Cardiac muscle cell (in vitro differentiated cells and primary cell): ENCODE measurements around the gene PPP3CA. TPM values are rescaled to one million over a fixed set of nuclear protein-coding genes. Genes with fewer than 3 reads are reported as not detected.
A peak's percentile ranks its signal among the peaks of the same experiment; 100 is the strongest.

ENCODE experiments used
- DNase-seq, 2 donors: peaks; one replicate each; pipeline versions ENCODE4 v3.0.0 to v3.0.0-alpha.2; 2010 to 2017; ENCODE audit warnings: low read depth in 1 of 2, low spot score in 1 of 2
- H3K27ac ChIP-seq: fragments of 200-600 bp; sonication (generic); 2 replicates; pipeline ENCODE4 v1.5.1; 2016
- H3K27me3 ChIP-seq: fragments of 200-600 bp; sonication (generic); 2 replicates; pipeline ENCODE4 v1.6.0; 2016; ENCODE audit warnings: control low read depth
- H3K36me3 ChIP-seq: fragments of 200-600 bp; sonication (generic); 2 replicates; pipeline ENCODE4 v1.5.1; 2016; ENCODE audit warnings: control low read depth
- H3K4me1 ChIP-seq: fragments of 200-600 bp; sonication (generic); 2 replicates; pipeline ENCODE4 v1.8.1; 2017; ENCODE audit warnings: low read depth, mild to moderate bottlenecking, mixed run types
- H3K4me3 ChIP-seq: fragments of 200-600 bp; sonication (generic); 2 replicates; pipeline ENCODE4 v1.5.1; 2016; ENCODE audit warnings: mild to moderate bottlenecking
- H3K9me3 ChIP-seq: fragments of 200-600 bp; sonication (generic); 2 replicates; pipeline ENCODE4 v1.5.1; 2017; ENCODE audit warnings: low read depth, mild to moderate bottlenecking, control low read depth
- CTCF ChIP-seq: IDR thresholded peaks from 2 replicates; pipeline ENCODE4 v1.5.1; 2012; ENCODE audit warnings: low read depth, mild to moderate bottlenecking, low read length
- polyA plus RNA-seq: library from polyadenylated mRNA; unstranded; fragments of >200 nt; fragmentation: Nextera tagmentation; extraction: Ambion mirVana; gene quantifications from 2 replicates; pipeline ENCODE4 v1.2.1, GENCODE V29; 2016
- total RNA-seq: library from RNA; depleted of rRNA; stranded (reverse); fragments of >200 nt; gene quantifications from 2 replicates; pipeline ENCODE4 v1.2.3, GENCODE V29; 2016

The PPP3CA gene
- total and polyA plus RNA-seq, 2 experiments from 2014 or later, result 8.2 to 21.3 TPM

GRCh38 chr4:101290654-101291053, 56.7 kb downstream of the PPP3CA start:
- no peak for DNase-seq
- no peaks in the 10 kb centered on the region for H3K27me3 ChIP-seq
- no peaks in the 10 kb centered on the region for H3K9me3 ChIP-seq
- H3K27ac ChIP-seq, result no peak overlapping the region
- peaks cover 20% of the 10 kb centered on the region for H3K4me1 ChIP-seq
- H3K36me3 ChIP-seq, result no peaks in the 10 kb centered on the region
- no peak for TF ChIP-seq CTCF
- no peak overlapping the region for H3K4me3 ChIP-seq

GRCh38 chr4:101289306-101289705, 58.0 kb downstream of the PPP3CA start:
- no peaks in the 10 kb centered on the region for H3K9me3 ChIP-seq
- H3K4me3 ChIP-seq, result no peak overlapping the region
- H3K27ac ChIP-seq, result no peak overlapping the region
- peaks cover 20% of the 10 kb centered on the region for H3K4me1 ChIP-seq
- DNase-seq, result no peak
- no peak for TF ChIP-seq CTCF
- no peaks in the 10 kb centered on the region for H3K36me3 ChIP-seq
- no peaks in the 10 kb centered on the region for H3K27me3 ChIP-seq

- Histone ChIP-seq H3K9me3 (no peaks in the 10 kb centered on the region), H3K36me3 (no peaks in the 10 kb centered on the region), H3K27ac (no peak overlapping the region), H3K4me1 (peaks cover 20% of the 10 kb centered on the region), H3K27me3 (no peaks in the 10 kb centered on the region), H3K4me3 (no peak overlapping the region)
- no peak for TF ChIP-seq CTCF
- peak in 1 of 2 donors; percentile 47 for DNase-seq
Measured at GRCh38 chr4:101288365-101289145, 58.8 kb downstream of the PPP3CA start.

DNA sequence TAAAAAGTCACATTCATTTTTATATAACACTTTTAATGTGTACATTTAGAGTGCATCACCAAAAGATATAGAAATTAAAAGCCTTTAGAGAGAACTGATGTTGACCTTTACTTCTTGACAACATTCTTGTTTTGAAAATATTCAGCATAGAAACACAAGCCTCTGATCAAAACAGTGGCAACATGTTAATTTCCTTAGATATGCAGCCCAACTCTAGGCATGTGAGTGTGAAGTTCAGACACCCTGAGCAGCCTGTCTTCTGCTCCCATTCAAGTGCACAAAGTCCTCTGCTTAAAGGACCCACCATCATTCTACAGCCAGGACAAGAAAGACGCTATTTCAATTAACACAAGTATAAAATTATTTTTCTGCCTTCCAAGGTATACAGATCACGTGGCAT, 60.0 kb downstream of the PPP3CA start:
- H3K9me3 ChIP-seq, result no peaks in the 10 kb centered on the region
- peaks cover 20% of the 10 kb centered on the region for H3K4me1 ChIP-seq
- no peaks in the 10 kb centered on the region for H3K36me3 ChIP-seq
- no peak for TF ChIP-seq CTCF
- no peaks in the 10 kb centered on the region for H3K27me3 ChIP-seq
- H3K4me3 ChIP-seq, result no peak overlapping the region
- H3K27ac ChIP-seq, result no peak overlapping the region
- DNase-seq, result peak in 1 of 2 donors; percentile 17

DNA sequence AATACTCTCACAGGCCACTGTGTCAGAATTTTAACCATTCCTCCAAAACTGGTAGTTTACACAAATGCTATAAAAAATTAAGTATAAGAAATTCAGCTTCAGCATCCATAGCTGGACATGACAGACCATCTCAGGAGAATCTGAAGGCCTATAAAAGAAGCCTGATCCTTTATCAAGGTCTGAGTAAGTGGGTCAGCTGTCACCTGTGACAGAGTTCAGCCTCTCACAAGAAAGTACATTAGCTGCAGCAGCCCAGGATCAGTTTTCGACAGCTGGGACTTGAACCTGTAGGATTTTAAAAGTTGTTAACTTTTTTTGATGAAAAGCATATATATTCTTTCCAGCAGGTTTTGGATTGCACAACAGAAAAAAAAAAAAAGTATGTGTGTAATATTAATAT, 60.7 kb downstream of the PPP3CA start:
- DNase-seq, result peak in 1 of 2 donors; percentile 8
- Histone ChIP-seq H3K36me3 (no peaks in the 10 kb centered on the region), H3K4me3 (no peak overlapping the region), H3K9me3 (no peaks in the 10 kb centered on the region), H3K27ac (no peak overlapping the region), H3K4me1 (peaks cover 22% of the 10 kb centered on the region), H3K27me3 (no peaks in the 10 kb centered on the region)
- no peak for TF ChIP-seq CTCF
